Breast epithelium (tissue), 3 donors: ENCODE measurements around the gene TESK2.

Experiments
- CTCF ChIP-seq, 3 donors: fragments of 450-650 bp; IDR thresholded peaks; one replicate each; pipeline ENCODE4 v1.5.1; 2016 to 2017; ENCODE audit warnings: antibody characterized with exemption in 3 of 3, mild to moderate bottlenecking in 3 of 3, moderate library complexity in 3 of 3
- POLR2AphosphoS5 ChIP-seq, 3 donors: sonication (generic); formaldehyde crosslinking; IDR thresholded peaks; one replicate each; pipeline ENCODE4 v1.6.1; 2017; ENCODE audit warnings: antibody characterized with exemption in 3 of 3

- TF ChIP-seq CTCF (IDR thresholded peaks at IDR 0.05) = peak; percentile 37 to 57 (median 43)
- TF ChIP-seq POLR2AphosphoS5 (IDR thresholded peaks at IDR 0.05) = peak; percentile 81 to 86 (median 83)
Measured at GRCh38 chr1:45490626-45491486, at the start of gene TESK2.
